IMR-90 (cell line): ENCODE data around the gene CSNK2A2. TPM values are rescaled to one million over a fixed set of nuclear protein-coding genes. Genes with fewer than 3 reads are reported as not detected.

Experiments
- ATAC-seq: fragments of 200-7000 bp; cut with Tn5 transposase; 2 replicates; pipeline ENCODE4 v1.9.1; 2020; ENCODE audit warnings: low read depth, mild to moderate bottlenecking, moderate library complexity
- BruUV-seq: library from RNA; stranded (reverse); fragments of 400-500 nt; replicated peaks from 2 replicates; lab custom pipeline; 2021; lab: Mats Ljungman, UMichigan
- CTCF ChIA-PET: fragments of 300-600 bp; formaldehyde crosslinking; extraction: SDS; loops from one replicate; lab custom pipeline; 2021; ENCODE audit warnings: antibody characterized with exemption; lab: Yijun Ruan, JAX
- POLR2A ChIA-PET: fragments of 300-600 bp; sonication (Branson Sonifier 250); formaldehyde crosslinking; loops from one replicate; lab custom pipeline; 2022; ENCODE audit warnings: antibody characterized with exemption; ENCODE audit not compliant: unreplicated experiment; lab: Charles Lee
- DNase-seq: peaks from one replicate; pipeline ENCODE4 v3.0.0; 2013
- H2AFZ ChIP-seq: replicated peaks from 2 replicates; pipeline ENCODE3; 2013; ENCODE audit warnings: low read length, mild to moderate bottlenecking; ENCODE audit not compliant: poor library complexity
- H2AK5ac ChIP-seq: 2 replicates; pipeline ENCODE4 v1.6.1; 2013; ENCODE audit warnings: low read depth, low read length, inconsistent platforms
- H2AK9ac ChIP-seq: replicated peaks from 2 replicates; pipeline ENCODE3; 2013; ENCODE audit warnings: mild to moderate bottlenecking, low read depth, low read length, moderate library complexity; ENCODE audit not compliant: poor library complexity
- H2BK120ac ChIP-seq: 2 replicates; pipeline ENCODE4 v1.6.1; 2013; ENCODE audit warnings: low read depth, low read length, inconsistent platforms
- H2BK15ac ChIP-seq: 3 replicates; pipeline ENCODE4 v1.6.1; 2013; ENCODE audit warnings: low read depth, low read length, inconsistent platforms
- H2BK20ac ChIP-seq: 2 replicates; pipeline ENCODE4 v1.6.1; 2013; ENCODE audit warnings: low read depth, mild to moderate bottlenecking, inconsistent platforms, low read length, moderate library complexity
- H2BK5ac ChIP-seq: 2 replicates; pipeline ENCODE4 v1.6.1; 2013; ENCODE audit warnings: mild to moderate bottlenecking, low read depth, low read length, inconsistent platforms; ENCODE audit not compliant: poor library complexity, severe bottlenecking
- H3K14ac ChIP-seq: replicated peaks from 2 replicates; pipeline ENCODE4 v1.6.1; 2013; ENCODE audit warnings: low read depth, low read length, inconsistent platforms
- H3K18ac ChIP-seq: 2 replicates; pipeline ENCODE4 v1.6.1; 2013; ENCODE audit warnings: low read depth, low read length, control low read depth
- H3K23ac ChIP-seq: 2 replicates; pipeline ENCODE4 v1.6.1; 2013; ENCODE audit warnings: low read depth, low read length, inconsistent platforms
- H3K27ac ChIP-seq: 2 replicates; pipeline ENCODE4 v1.5.1; 2013; ENCODE audit warnings: mild to moderate bottlenecking, control low read depth, low read length; ENCODE audit not compliant: insufficient read depth
- H3K27me3 ChIP-seq: 2 replicates; pipeline ENCODE4 v1.6.1; 2013; ENCODE audit warnings: low read length; ENCODE audit not compliant: control insufficient read depth, insufficient read depth
- H3K36me3 ChIP-seq: 2 replicates; pipeline ENCODE4 v1.6.1; 2013; ENCODE audit warnings: low read length, mixed read lengths; ENCODE audit not compliant: control insufficient read depth, insufficient read depth
- H3K4ac ChIP-seq: 2 replicates; pipeline ENCODE4 v1.6.1; 2013; ENCODE audit warnings: low read depth, low read length, inconsistent platforms
- H3K4me1 ChIP-seq: 2 replicates; pipeline ENCODE4 v1.6.1; 2013; ENCODE audit warnings: low read length, mixed read lengths; ENCODE audit not compliant: control insufficient read depth, insufficient read depth
- H3K4me2 ChIP-seq: 2 replicates; pipeline ENCODE4 v1.6.1; 2013; ENCODE audit warnings: low read depth, mild to moderate bottlenecking, control low read depth, low read length, moderate library complexity
- H3K4me3 ChIP-seq: 2 replicates; pipeline ENCODE4 v1.5.1; 2013; ENCODE audit warnings: low read depth, mild to moderate bottlenecking, control low read depth, low read length, moderate library complexity; ENCODE audit not compliant: insufficient read depth
- H3K56ac ChIP-seq: 2 replicates; pipeline ENCODE4 v1.6.1; 2013; ENCODE audit warnings: low read length, inconsistent platforms; ENCODE audit not compliant: insufficient read depth; ENCODE audit errors: extremely low read depth
- H3K79me1 ChIP-seq, 2 experiments: 2 replicates each; pipeline ENCODE4 v1.6.1; 2013; ENCODE audit warnings: low read length in 2 of 2, inconsistent platforms in 1 of 2, low read depth in 1 of 2
- H3K9ac ChIP-seq: 2 replicates; pipeline ENCODE4 v1.6.1; 2013; ENCODE audit warnings: low read depth, low read length, control low read depth
- H3K9me1 ChIP-seq: 2 replicates; pipeline ENCODE4 v1.6.1; 2013; ENCODE audit warnings: low read length, inconsistent platforms; ENCODE audit not compliant: insufficient read depth
- H3K9me3 ChIP-seq: 2 replicates; pipeline ENCODE4 v1.6.1; 2013; ENCODE audit warnings: low read length; ENCODE audit not compliant: control insufficient read depth, insufficient read depth
- H4K20me1 ChIP-seq: 2 replicates; pipeline ENCODE4 v1.6.1; 2013; ENCODE audit warnings: low read length, inconsistent platforms; ENCODE audit not compliant: insufficient read depth
- H4K5ac ChIP-seq: 2 replicates; pipeline ENCODE4 v1.6.1; 2013; ENCODE audit warnings: mild to moderate bottlenecking, low read depth, low read length, control low read depth
- H4K8ac ChIP-seq, 2 experiments: 2 replicates each; pipeline ENCODE4 v1.6.1; 2013; ENCODE audit warnings: low read depth in 2 of 2, low read length in 2 of 2, control low read depth in 1 of 2, inconsistent platforms in 1 of 2
- H4K91ac ChIP-seq: 2 replicates; pipeline ENCODE4 v1.6.1; 2013; ENCODE audit warnings: low read depth, low read length, inconsistent platforms; ENCODE audit not compliant: insufficient read depth
- BHLHE40 ChIP-seq: fragments of 150-350 bp; IDR thresholded peaks from 2 replicates; pipeline ENCODE4 v1.6.1; 2016; ENCODE audit warnings: mild to moderate bottlenecking, low read depth, low read length
- CEBPB ChIP-seq: IDR thresholded peaks from 2 replicates; pipeline ENCODE4 v1.6.1; 2012; ENCODE audit warnings: low read depth, low read length, improper control_type of control experiment
- CHD1 ChIP-seq: IDR thresholded peaks from 2 replicates; pipeline ENCODE4 v1.6.1; 2012; ENCODE audit warnings: low read depth, low read length, improper control_type of control experiment
- FOS ChIP-seq: fragments of 150-350 bp; IDR thresholded peaks from 2 replicates; pipeline ENCODE4 v1.6.1; 2016; ENCODE audit warnings: low read depth, low read length
- MAFK ChIP-seq: IDR thresholded peaks from 2 replicates; pipeline ENCODE4 v1.6.1; 2012; ENCODE audit warnings: low read depth, low read length, improper control_type of control experiment
- MAZ ChIP-seq: IDR thresholded peaks from 2 replicates; pipeline ENCODE4 v1.6.1; 2012; ENCODE audit warnings: low read depth, mild to moderate bottlenecking, low read length, improper control_type of control experiment, moderate library complexity, borderline replicate concordance
- MXI1 ChIP-seq: IDR thresholded peaks from 2 replicates; pipeline ENCODE4 v1.6.1; 2012; ENCODE audit warnings: low read depth, mild to moderate bottlenecking, low read length, moderate library complexity, borderline replicate concordance
- NFE2L2 ChIP-seq: fragments of 150-350 bp; IDR thresholded peaks from 2 replicates; pipeline ENCODE4 v1.6.1; 2016; ENCODE audit warnings: low read depth, mild to moderate bottlenecking, low read length
- POLR2A ChIP-seq: IDR thresholded peaks from 2 replicates; pipeline ENCODE4 v1.6.1; 2012; ENCODE audit warnings: mild to moderate bottlenecking, low read depth, low read length
- RAD21 ChIP-seq: IDR thresholded peaks from 2 replicates; pipeline ENCODE4 v1.6.1; 2012; ENCODE audit warnings: low read length, improper control_type of control experiment
- RCOR1 ChIP-seq: IDR thresholded peaks from 2 replicates; pipeline ENCODE4 v1.6.1; 2012; ENCODE audit warnings: mild to moderate bottlenecking, low read length, improper control_type of control experiment; ENCODE audit not compliant: insufficient replicate concordance
- RFX5 ChIP-seq: IDR thresholded peaks from 2 replicates; pipeline ENCODE4 v1.8.0; 2012; ENCODE audit warnings: low read depth, mild to moderate bottlenecking, low read length, moderate library complexity
- SMC3 ChIP-seq: fragments of 150-350 bp; IDR thresholded peaks from 2 replicates; pipeline ENCODE4 v1.6.1; 2016; ENCODE audit warnings: low read depth, mild to moderate bottlenecking, antibody characterized with exemption, low read length, moderate library complexity
- WGBS, 2 experiments: methylation state at CpG; one replicate each; pipeline versions ENCODE4 v1.1.5 to v1.1.7; 2013; ENCODE audit warnings: missing lambda C conversion rate in 2 of 2; ENCODE audit not compliant: insufficient read length in 1 of 2; ENCODE audit errors: extremely low coverage in 2 of 2; 5-methylcytosine and 5-hydroxymethylcytosine counted together
- dilution Hi-C: fragments of 300-500 bp; cut with HindIII; formaldehyde crosslinking; loops from one replicate; pipeline ENCODE4 v1.14.3; 2018; ENCODE audit warnings: low sequenced_read_pairs; ENCODE audit not compliant: unreplicated experiment
- in situ Hi-C: fragments of 300-500 bp; cut with MboI; formaldehyde crosslinking; loops from 3 replicates; pipeline ENCODE4 v1.14.3; 2019; ENCODE audit warnings: low sequenced_read_pairs, inconsistent platforms, mixed read lengths
- intact Hi-C: fragments of 100-400 bp; cut with micrococcal nuclease; formaldehyde crosslinking; loops from 2 replicates; pipeline ENCODE4 v1.10.0; 2022
- polyA plus RNA-seq, 3 experiments: library from polyadenylated mRNA; depleted of rRNA; stranded (reverse); fragments of >200 nt; gene quantifications; 2 replicates each; pipeline ENCODE4 v1.2.3, GENCODE V29; 2012; ENCODE audit warnings: low replicate concordance in 1 of 3
- total RNA-seq: library from RNA; depleted of rRNA; stranded (reverse); fragments of >200 nt; gene quantifications from 2 replicates; pipeline ENCODE4 v1.2.3, GENCODE V29; 2012
- TF ChIP-seq, protein P1 (sequence below): fragments of 150-350 bp; IDR thresholded peaks from 2 replicates; pipeline ENCODE4 v1.6.1; 2017; ENCODE audit warnings: mild to moderate bottlenecking, antibody characterized with exemption, low read length, low read depth
- TF ChIP-seq, protein P2 (sequence below): fragments of 150-350 bp; IDR thresholded peaks from 2 replicates; pipeline ENCODE4 v1.6.1; 2016; ENCODE audit warnings: low read depth, mild to moderate bottlenecking, low read length, moderate library complexity, borderline replicate concordance
- TF ChIP-seq, protein P3 (sequence below): conservative IDR thresholded peaks from 2 replicates; pipeline ENCODE4 v1.5.1; 2012; ENCODE audit warnings: mild to moderate bottlenecking, low read depth, low read length, improper control_type of control experiment

Gene CSNK2A2
- total and polyA plus RNA-seq, 2 of the 4 experiments (the other 2 are of a cell fraction), result 15.6 to 27.5 TPM

DNA sequence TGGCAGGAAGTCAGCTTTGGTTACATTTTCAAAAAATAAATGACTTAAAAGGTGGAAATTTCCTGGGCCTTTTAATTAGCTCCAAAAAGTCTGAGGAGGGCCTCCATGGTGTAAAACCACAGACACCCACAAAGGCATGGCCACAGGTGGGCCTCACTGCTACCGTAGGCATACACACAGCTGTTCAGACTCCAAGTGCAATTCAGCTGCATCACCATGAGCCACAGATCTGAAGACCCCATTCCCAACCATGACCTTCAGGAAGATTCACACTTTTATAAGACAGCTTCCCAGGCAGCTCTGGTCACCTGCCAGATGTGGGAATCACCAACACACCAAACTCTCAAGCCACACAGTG is 20.6 kb downstream of the CSNK2A2 start:
- Histone ChIP-seq H3K27me3 (no peaks in the 10 kb centered on the region), H2BK120ac (no peak overlapping the region), H3K79me1 (peaks cover 19 to 37% of the 10 kb centered on the region in 2 experiments), H2BK20ac (no peak overlapping the region), H2BK5ac (no peak overlapping the region), H2AK9ac (no peak overlapping the region), H3K18ac (no peak overlapping the region), H3K14ac (no peak overlapping the region), H3K4me3 (no peak overlapping the region), H2AK5ac (no peak overlapping the region), H3K56ac (no peak overlapping the region), H3K27ac (no peak overlapping the region), H3K36me3 (peaks cover 32% of the 10 kb centered on the region), H2AFZ (no peak overlapping the region), H3K4me2 (no peak overlapping the region), H3K9ac (no peak overlapping the region), H3K4ac (no peak overlapping the region), H2BK15ac (no peak overlapping the region), H3K23ac (no peak overlapping the region), H3K9me3 (no peaks in the 10 kb centered on the region), H4K20me1 (peaks cover 11% of the 10 kb centered on the region; the same call in 1 of the 2 replicates), H3K9me1 (peaks cover 10% of the 10 kb centered on the region; the same call in 1 of the 2 replicates), H4K8ac (no peak overlapping the region), H4K5ac (no peak overlapping the region), H3K4me1 (no peaks in the 10 kb centered on the region), H4K91ac (no peak overlapping the region)
- ATAC-seq, result no peak
- WGBS, 2 experiments, result 90% methylated on average over 1 of the region's 1 CpG; no CpG with 5 or more reads in 1 of the 2 experiments
- intact Hi-C loops, result no loop called here
- ChIA-PET CTCF (no interaction called here), POLR2A (no interaction called here)
- no TSS peak for BruUV-seq
- dilution Hi-C loops, result no loop called here
- DNase-seq, result no peak
- TF ChIP-seq MAFK (no peak), BHLHE40 (no peak), RFX5 (no peak), RCOR1 (no peak), CHD1 (no peak), POLR2A (no peak), NFE2L2 (no peak), MAZ (no peak), MXI1 (no peak), SMC3 (no peak), FOS (no peak), CEBPB (no peak), RAD21 (no peak)
- TF ChIP-seq, protein P1, sequence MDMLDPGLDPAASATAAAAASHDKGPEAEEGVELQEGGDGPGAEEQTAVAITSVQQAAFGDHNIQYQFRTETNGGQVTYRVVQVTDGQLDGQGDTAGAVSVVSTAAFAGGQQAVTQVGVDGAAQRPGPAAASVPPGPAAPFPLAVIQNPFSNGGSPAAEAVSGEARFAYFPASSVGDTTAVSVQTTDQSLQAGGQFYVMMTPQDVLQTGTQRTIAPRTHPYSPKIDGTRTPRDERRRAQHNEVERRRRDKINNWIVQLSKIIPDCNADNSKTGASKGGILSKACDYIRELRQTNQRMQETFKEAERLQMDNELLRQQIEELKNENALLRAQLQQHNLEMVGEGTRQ, result no peak
- TF ChIP-seq, protein P2, sequence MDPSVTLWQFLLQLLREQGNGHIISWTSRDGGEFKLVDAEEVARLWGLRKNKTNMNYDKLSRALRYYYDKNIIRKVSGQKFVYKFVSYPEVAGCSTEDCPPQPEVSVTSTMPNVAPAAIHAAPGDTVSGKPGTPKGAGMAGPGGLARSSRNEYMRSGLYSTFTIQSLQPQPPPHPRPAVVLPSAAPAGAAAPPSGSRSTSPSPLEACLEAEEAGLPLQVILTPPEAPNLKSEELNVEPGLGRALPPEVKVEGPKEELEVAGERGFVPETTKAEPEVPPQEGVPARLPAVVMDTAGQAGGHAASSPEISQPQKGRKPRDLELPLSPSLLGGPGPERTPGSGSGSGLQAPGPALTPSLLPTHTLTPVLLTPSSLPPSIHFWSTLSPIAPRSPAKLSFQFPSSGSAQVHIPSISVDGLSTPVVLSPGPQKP, result no peak
- TF ChIP-seq, protein P3, sequence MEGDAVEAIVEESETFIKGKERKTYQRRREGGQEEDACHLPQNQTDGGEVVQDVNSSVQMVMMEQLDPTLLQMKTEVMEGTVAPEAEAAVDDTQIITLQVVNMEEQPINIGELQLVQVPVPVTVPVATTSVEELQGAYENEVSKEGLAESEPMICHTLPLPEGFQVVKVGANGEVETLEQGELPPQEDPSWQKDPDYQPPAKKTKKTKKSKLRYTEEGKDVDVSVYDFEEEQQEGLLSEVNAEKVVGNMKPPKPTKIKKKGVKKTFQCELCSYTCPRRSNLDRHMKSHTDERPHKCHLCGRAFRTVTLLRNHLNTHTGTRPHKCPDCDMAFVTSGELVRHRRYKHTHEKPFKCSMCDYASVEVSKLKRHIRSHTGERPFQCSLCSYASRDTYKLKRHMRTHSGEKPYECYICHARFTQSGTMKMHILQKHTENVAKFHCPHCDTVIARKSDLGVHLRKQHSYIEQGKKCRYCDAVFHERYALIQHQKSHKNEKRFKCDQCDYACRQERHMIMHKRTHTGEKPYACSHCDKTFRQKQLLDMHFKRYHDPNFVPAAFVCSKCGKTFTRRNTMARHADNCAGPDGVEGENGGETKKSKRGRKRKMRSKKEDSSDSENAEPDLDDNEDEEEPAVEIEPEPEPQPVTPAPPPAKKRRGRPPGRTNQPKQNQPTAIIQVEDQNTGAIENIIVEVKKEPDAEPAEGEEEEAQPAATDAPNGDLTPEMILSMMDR, result no peak
- in situ Hi-C loops, result no loop called here
